Inferior parietal cortex (tissue), 1 donor: Measurements from ENCODE around the gene HBE1.
A peak's percentile ranks its signal among the peaks of the same experiment; 100 is the strongest.
"Not testable (repeated sequence)": the region's sequence is repeated elsewhere in the genome, so short reads cannot be mapped to it uniquely, and the experiment has no call there.

Experiments
- DNase-seq: peaks from one replicate; pipeline ENCODE4 v3.0.0-alpha.2; 2016; ENCODE audit errors: extremely low spot score

The HBE1 gene

GRCh38 chr11:5285703-5286340, 16.1 kb upstream of the HBE1 start:
- no peak for DNase-seq

GRCh38 chr11:5284637-5285036, 14.9 kb upstream of the HBE1 start:
- no peak for DNase-seq

GRCh38 chr11:5283882-5284281, 14.1 kb upstream of the HBE1 start:
- no peak for DNase-seq

GRCh38 chr11:5283086-5283485, 13.3 kb upstream of the HBE1 start:
- DNase-seq, result no peak

GRCh38 chr11:5282628-5283027, 12.9 kb upstream of the HBE1 start:
- no peak for DNase-seq

GRCh38 chr11:5281596-5281995, 11.9 kb upstream of the HBE1 start:
- no peak for DNase-seq

- peak; percentile 76 for DNase-seq
Observed at GRCh38 chr11:5280582-5281102, 10.9 kb upstream of the HBE1 start.

GRCh38 chr11:5279471-5280090, 9.8 kb upstream of the HBE1 start:
- DNase-seq, result no peak

- DNase-seq, result no peak
Observed at GRCh38 chr11:5277807-5278382, 8.2 kb upstream of the HBE1 start.

GRCh38 chr11:5276697-5277096, 7.0 kb upstream of the HBE1 start:
- DNase-seq, result no peak

- no peak for DNase-seq
Observed at GRCh38 chr11:5275369-5276110, 5.8 kb upstream of the HBE1 start.

GRCh38 chr11:5274395-5274794, 4.7 kb upstream of the HBE1 start:
- DNase-seq, result no peak

GRCh38 chr11:5272395-5273017, 2.8 kb upstream of the HBE1 start:
- no peak for DNase-seq

- no peak for DNase-seq
Observed at GRCh38 chr11:5267033-5267563, 2.6 kb downstream of the HBE1 start.

- DNase-seq, result no peak
Observed at GRCh38 chr11:5266609-5267008, 3.1 kb downstream of the HBE1 start.

- DNase-seq, result no peak
Observed at GRCh38 chr11:5265832-5266231, 3.9 kb downstream of the HBE1 start.

- DNase-seq, result no peak
Observed at GRCh38 chr11:5258543-5259262, 11.0 kb downstream of the HBE1 start.

- DNase-seq, result no peak
Observed at GRCh38 chr11:5257296-5257695, 12.4 kb downstream of the HBE1 start.

GRCh38 chr11:5254646-5255413, 14.9 kb downstream of the HBE1 start, which contains the start of gene HBG2:
Gene HBG2, minus strand, starts transcription at chr11:5254781. Its CDS starts 53 bp downstream, at chr11:5254728.
- not testable (repeated sequence) for DNase-seq

GRCh38 chr11:5254023-5254422, 15.7 kb downstream of the HBE1 start:
- not testable (repeated sequence) for DNase-seq
